ENCODE measurements around the gene LRMDA. TPM values are rescaled to one million over a fixed set of nuclear protein-coding genes. Genes with fewer than 3 reads are reported as not detected.

The LRMDA gene
- total RNA-seq, 1 donor from 2014 or later: 7.3 TPM

- Histone ChIP-seq H3K9ac (ENCODE audit: low read depth in 1 of 3, low read length in 3 of 3) (no peak overlapping the region), H3K27ac (ENCODE audit: low read depth, low read length) (no peak overlapping the region)
These were observed 509.9 kb downstream of the LRMDA start for GRCh38 chr10:75941223-75941801.

GRCh38 chr10:75944061-75944460 is 512.6 kb downstream of the LRMDA start:
- Histone ChIP-seq H3K36me3 (ENCODE audit: control insufficient read depth in 3 of 3, insufficient read depth in 3 of 3, low read length in 3 of 3) (no peaks in the 10 kb centered on the region), H3K9ac (ENCODE audit: low read depth in 1 of 3, low read length in 3 of 3) (no peak overlapping the region), H3K4me1 (ENCODE audit: control insufficient read depth in 3 of 3, insufficient read depth in 3 of 3, low read length in 3 of 3) (no peaks in the 10 kb centered on the region), H3K27ac (ENCODE audit: low read depth, low read length) (no peak overlapping the region), H3K27me3 (ENCODE audit: control insufficient read depth in 3 of 3, insufficient read depth in 3 of 3, low read length in 3 of 3) (peaks cover 0 to 1% (median 0%) of the 10 kb centered on the region in 3 donors), H3K4me3 (ENCODE audit: low read length in 3 of 3) (no peak overlapping the region), H3K9me3 (ENCODE audit: control insufficient read depth in 3 of 3, low read length in 3 of 3) (no peaks in the 10 kb centered on the region)

More at GRCh38 chr10:75941223-75941801, 509.9 kb downstream of the LRMDA start:
- Histone ChIP-seq H3K27me3 (ENCODE audit: control insufficient read depth in 3 of 3, insufficient read depth in 3 of 3, low read length in 3 of 3) (peaks cover 0 to 3% (median 0%) of the 10 kb centered on the region in 3 donors), H3K4me3 (ENCODE audit: low read length in 3 of 3) (no peak overlapping the region), H3K36me3 (ENCODE audit: control insufficient read depth in 3 of 3, insufficient read depth in 3 of 3, low read length in 3 of 3) (no peaks in the 10 kb centered on the region), H3K9me3 (ENCODE audit: control insufficient read depth in 3 of 3, low read length in 3 of 3) (no peaks in the 10 kb centered on the region), H3K4me1 (ENCODE audit: control insufficient read depth in 3 of 3, insufficient read depth in 3 of 3, low read length in 3 of 3) (no peaks in the 10 kb centered on the region)

- Histone ChIP-seq H3K9ac (ENCODE audit: low read depth in 1 of 3, low read length in 3 of 3) (no peak overlapping the region), H3K27ac (ENCODE audit: low read depth, low read length) (no peak overlapping the region), H3K36me3 (ENCODE audit: control insufficient read depth in 3 of 3, insufficient read depth in 3 of 3, low read length in 3 of 3) (no peaks in the 10 kb centered on the region), H3K4me3 (ENCODE audit: low read length in 3 of 3) (no peak overlapping the region), H3K4me1 (ENCODE audit: control insufficient read depth in 3 of 3, insufficient read depth in 3 of 3, low read length in 3 of 3) (no peaks in the 10 kb centered on the region), H3K27me3 (ENCODE audit: control insufficient read depth in 3 of 3, insufficient read depth in 3 of 3, low read length in 3 of 3) (no peaks in the 10 kb centered on the region), H3K9me3 (ENCODE audit: control insufficient read depth in 3 of 3, low read length in 3 of 3) (no peaks in the 10 kb centered on the region)
These were observed 517.2 kb downstream of the LRMDA start for GRCh38 chr10:75948583-75948982.

GRCh38 chr10:75950307-75950706 is 518.9 kb downstream of the LRMDA start:
- Histone ChIP-seq H3K9me3 (ENCODE audit: control insufficient read depth in 3 of 3, low read length in 3 of 3) (no peaks in the 10 kb centered on the region), H3K9ac (ENCODE audit: low read depth in 1 of 3, low read length in 3 of 3) (no peak overlapping the region)

GRCh38 chr10:75950997-75951589 is 519.7 kb downstream of the LRMDA start:
- no peak overlapping the region for H3K27ac ChIP-seq (ENCODE audit: low read depth, low read length)
- no peaks in the 10 kb centered on the region for H3K4me1 ChIP-seq (ENCODE audit: control insufficient read depth in 3 of 3, insufficient read depth in 3 of 3, low read length in 3 of 3)
- no peaks in the 10 kb centered on the region for H3K9me3 ChIP-seq (ENCODE audit: control insufficient read depth in 3 of 3, low read length in 3 of 3)
- no peaks in the 10 kb centered on the region for H3K27me3 ChIP-seq (ENCODE audit: control insufficient read depth in 3 of 3, insufficient read depth in 3 of 3, low read length in 3 of 3)
- no peak overlapping the region for H3K9ac ChIP-seq (ENCODE audit: low read depth in 1 of 3, low read length in 3 of 3)
- no peaks in the 10 kb centered on the region for H3K36me3 ChIP-seq (ENCODE audit: control insufficient read depth in 3 of 3, insufficient read depth in 3 of 3, low read length in 3 of 3)
- no peak overlapping the region for H3K4me3 ChIP-seq (ENCODE audit: low read length in 3 of 3)

More at GRCh38 chr10:75950307-75950706, 518.9 kb downstream of the LRMDA start:
- no peaks in the 10 kb centered on the region for H3K27me3 ChIP-seq (ENCODE audit: control insufficient read depth in 3 of 3, insufficient read depth in 3 of 3, low read length in 3 of 3)
- no peak overlapping the region for H3K4me3 ChIP-seq (ENCODE audit: low read length in 3 of 3)
- no peak overlapping the region for H3K27ac ChIP-seq (ENCODE audit: low read depth, low read length)
- H3K36me3 ChIP-seq (ENCODE audit: control insufficient read depth in 3 of 3, insufficient read depth in 3 of 3, low read length in 3 of 3): no peaks in the 10 kb centered on the region
- no peaks in the 10 kb centered on the region for H3K4me1 ChIP-seq (ENCODE audit: control insufficient read depth in 3 of 3, insufficient read depth in 3 of 3, low read length in 3 of 3)

- Histone ChIP-seq H3K9me3 (ENCODE audit: control insufficient read depth in 3 of 3, low read length in 3 of 3) (no peaks in the 10 kb centered on the region), H3K27me3 (ENCODE audit: control insufficient read depth in 3 of 3, insufficient read depth in 3 of 3, low read length in 3 of 3) (no peaks in the 10 kb centered on the region), H3K36me3 (ENCODE audit: control insufficient read depth in 3 of 3, insufficient read depth in 3 of 3, low read length in 3 of 3) (no peaks in the 10 kb centered on the region), H3K4me1 (ENCODE audit: control insufficient read depth in 3 of 3, insufficient read depth in 3 of 3, low read length in 3 of 3) (no peaks in the 10 kb centered on the region), H3K27ac (ENCODE audit: low read depth, low read length) (no peak overlapping the region), H3K9ac (ENCODE audit: low read depth in 1 of 3, low read length in 3 of 3) (no peak overlapping the region), H3K4me3 (ENCODE audit: low read length in 3 of 3) (no peak overlapping the region)
These were observed 520.2 kb downstream of the LRMDA start for GRCh38 chr10:75951627-75952026.

- H3K27ac ChIP-seq (ENCODE audit: low read depth, low read length): no peak overlapping the region
- no peak overlapping the region for H3K4me3 ChIP-seq (ENCODE audit: low read length in 3 of 3)
- H3K9ac ChIP-seq (ENCODE audit: low read depth in 1 of 3, low read length in 3 of 3): no peak overlapping the region
- no peaks in the 10 kb centered on the region for H3K9me3 ChIP-seq (ENCODE audit: control insufficient read depth in 3 of 3, low read length in 3 of 3)
- H3K36me3 ChIP-seq (ENCODE audit: control insufficient read depth in 3 of 3, insufficient read depth in 3 of 3, low read length in 3 of 3): no peaks in the 10 kb centered on the region
- H3K4me1 ChIP-seq (ENCODE audit: control insufficient read depth in 3 of 3, insufficient read depth in 3 of 3, low read length in 3 of 3): no peaks in the 10 kb centered on the region
- no peaks in the 10 kb centered on the region for H3K27me3 ChIP-seq (ENCODE audit: control insufficient read depth in 3 of 3, insufficient read depth in 3 of 3, low read length in 3 of 3)
These were observed 520.7 kb downstream of the LRMDA start for GRCh38 chr10:75952093-75952492.

- no peak overlapping the region for H3K9ac ChIP-seq (ENCODE audit: low read depth in 1 of 3, low read length in 3 of 3)
- no peak overlapping the region for H3K4me3 ChIP-seq (ENCODE audit: low read length in 3 of 3)
- H3K4me1 ChIP-seq (ENCODE audit: control insufficient read depth in 3 of 3, insufficient read depth in 3 of 3, low read length in 3 of 3): no peaks in the 10 kb centered on the region
- H3K27ac ChIP-seq (ENCODE audit: low read depth, low read length): no peak overlapping the region
- no peaks in the 10 kb centered on the region for H3K36me3 ChIP-seq (ENCODE audit: control insufficient read depth in 3 of 3, insufficient read depth in 3 of 3, low read length in 3 of 3)
- no peaks in the 10 kb centered on the region for H3K27me3 ChIP-seq (ENCODE audit: control insufficient read depth in 3 of 3, insufficient read depth in 3 of 3, low read length in 3 of 3)
- H3K9me3 ChIP-seq (ENCODE audit: control insufficient read depth in 3 of 3, low read length in 3 of 3): no peaks in the 10 kb centered on the region
These were observed 523.1 kb downstream of the LRMDA start for GRCh38 chr10:75954486-75954885.

- H3K4me1 ChIP-seq (ENCODE audit: control insufficient read depth in 3 of 3, insufficient read depth in 3 of 3, low read length in 3 of 3): no peaks in the 10 kb centered on the region
- no peaks in the 10 kb centered on the region for H3K9me3 ChIP-seq (ENCODE audit: control insufficient read depth in 3 of 3, low read length in 3 of 3)
- no peak overlapping the region for H3K27ac ChIP-seq (ENCODE audit: low read depth, low read length)
- no peak overlapping the region for H3K4me3 ChIP-seq (ENCODE audit: low read length in 3 of 3)
- no peaks in the 10 kb centered on the region for H3K27me3 ChIP-seq (ENCODE audit: control insufficient read depth in 3 of 3, insufficient read depth in 3 of 3, low read length in 3 of 3)
- no peaks in the 10 kb centered on the region for H3K36me3 ChIP-seq (ENCODE audit: control insufficient read depth in 3 of 3, insufficient read depth in 3 of 3, low read length in 3 of 3)
- no peak overlapping the region for H3K9ac ChIP-seq (ENCODE audit: low read depth in 1 of 3, low read length in 3 of 3)
These were observed 524.6 kb downstream of the LRMDA start for GRCh38 chr10:75955973-75956502.

- Histone ChIP-seq H3K27me3 (ENCODE audit: control insufficient read depth in 3 of 3, insufficient read depth in 3 of 3, low read length in 3 of 3) (no peaks in the 10 kb centered on the region), H3K27ac (ENCODE audit: low read depth, low read length) (no peak overlapping the region), H3K4me1 (ENCODE audit: control insufficient read depth in 3 of 3, insufficient read depth in 3 of 3, low read length in 3 of 3) (no peaks in the 10 kb centered on the region), H3K9ac (ENCODE audit: low read depth in 1 of 3, low read length in 3 of 3) (no peak overlapping the region), H3K9me3 (ENCODE audit: control insufficient read depth in 3 of 3, low read length in 3 of 3) (no peaks in the 10 kb centered on the region), H3K4me3 (ENCODE audit: low read length in 3 of 3) (no peak overlapping the region), H3K36me3 (ENCODE audit: control insufficient read depth in 3 of 3, insufficient read depth in 3 of 3, low read length in 3 of 3) (no peaks in the 10 kb centered on the region)
These were observed 525.2 kb downstream of the LRMDA start for GRCh38 chr10:75956624-75957023.
